ENCODE data around the gene EIF3L.

Gene EIF3L

GRCh38 chr22:37855462-37855861 is 6.2 kb downstream of the EIF3L start:
- DNase-seq, result no peak

GRCh38 chr22:37860796-37861421 is 11.7 kb downstream of the EIF3L start:
- DNase-seq, result no peak

- DNase-seq, result no peak
Observed at GRCh38 chr22:37862570-37863325, 13.5 kb downstream of the EIF3L start.

- DNase-seq, result no peak
Observed at GRCh38 chr22:37865510-37865909, 16.3 kb downstream of the EIF3L start.

GRCh38 chr22:37870273-37870672 is 21.1 kb downstream of the EIF3L start:
- no peak for DNase-seq

GRCh38 chr22:37880668-37881440 is 31.6 kb downstream of the EIF3L start:
- DNase-seq, result no peak

- no peak for DNase-seq
Observed at GRCh38 chr22:37884420-37884819, 35.2 kb downstream of the EIF3L start.

GRCh38 chr22:37887584-37888378 is 38.6 kb downstream of the EIF3L start:
- peak; percentile 77 for DNase-seq

- DNase-seq, result no peak
Observed at GRCh38 chr22:37891926-37892325, 42.7 kb downstream of the EIF3L start.

GRCh38 chr22:37892566-37893335 is 43.5 kb downstream of the EIF3L start:
- no peak for DNase-seq

- DNase-seq, result no peak
Observed at GRCh38 chr22:37893583-37893983, 44.4 kb downstream of the EIF3L start.

GRCh38 chr22:37894939-37895670 is 45.9 kb downstream of the EIF3L start:
- DNase-seq, result peak; percentile 16

GRCh38 chr22:37896181-37896592 is 47.0 kb downstream of the EIF3L start:
- DNase-seq, result peak; percentile 53

GRCh38 chr22:37896939-37897338 is 47.7 kb downstream of the EIF3L start:
- no peak for DNase-seq

GRCh38 chr22:37897807-37898206 is 48.6 kb downstream of the EIF3L start:
- DNase-seq, result no peak

- DNase-seq, result peak; percentile 2
Observed at GRCh38 chr22:37898441-37899181, 49.4 kb downstream of the EIF3L start.

- DNase-seq, result peak; percentile 91
Observed at GRCh38 chr22:37904572-37905533, 55.6 kb downstream of the EIF3L start.

GRCh38 chr22:37905534-37906363 is 56.5 kb downstream of the EIF3L start, which contains the start of gene MICALL1:
TSS of gene MICALL1 (plus strand) at chr22:37906297. CDS start at chr22:37906423, 126 bp downstream.
- DNase-seq, result peak; percentile 65

Measured in NCI-H226 (cell line).